Neutrophil (primary cell): Measurements from ENCODE around the gene ANKRD34B.

Experiments used
- H3K27ac ChIP-seq: fragments of 200-600 bp; sonication (generic); 2 replicates; pipeline ENCODE4 v1.5.1; 2016; ENCODE audit warnings: mild to moderate bottlenecking, moderate library complexity
- H3K27me3 ChIP-seq: fragments of 200-600 bp; sonication (generic); 2 replicates; pipeline ENCODE4 v1.6.0; 2016; ENCODE audit warnings: mild to moderate bottlenecking
- H3K36me3 ChIP-seq: fragments of 200-600 bp; sonication (generic); 2 replicates; pipeline ENCODE4 v1.5.1; 2017
- H3K4me1 ChIP-seq, 2 experiments: fragments of 200-600 bp in 1 of 2; sonication (generic) in 1 of 2; 1 replicate in 1 of 2; 2 replicates in 1 of 2; pipeline versions ENCODE4 v1.5.1 to v1.6.1; 2013 to 2016; ENCODE audit warnings: low read depth in 1 of 2, low read length in 1 of 2, mild to moderate bottlenecking in 1 of 2, moderate library complexity in 1 of 2; ENCODE audit not compliant: control insufficient read depth in 1 of 2, insufficient read depth in 1 of 2
- H3K4me3 ChIP-seq, 2 experiments: fragments of 200-600 bp in 1 of 2; sonication (generic) in 1 of 2; 1 replicate in 1 of 2; 2 replicates in 1 of 2; pipeline ENCODE4 v1.5.1; 2013 to 2016; ENCODE audit warnings: low read depth in 1 of 2, low read length in 1 of 2, mild to moderate bottlenecking in 1 of 2, moderate library complexity in 1 of 2
- H3K9me3 ChIP-seq: fragments of 200-600 bp; sonication (generic); 2 replicates; pipeline ENCODE4 v1.5.1; 2016
- TF ChIP-seq, protein P1 (sequence below): fragments of 200-600 bp; sonication (generic); IDR thresholded peaks from 2 replicates; pipeline ENCODE4 v1.5.1; 2016; ENCODE audit warnings: antibody characterized with exemption

The ANKRD34B gene

DNA sequence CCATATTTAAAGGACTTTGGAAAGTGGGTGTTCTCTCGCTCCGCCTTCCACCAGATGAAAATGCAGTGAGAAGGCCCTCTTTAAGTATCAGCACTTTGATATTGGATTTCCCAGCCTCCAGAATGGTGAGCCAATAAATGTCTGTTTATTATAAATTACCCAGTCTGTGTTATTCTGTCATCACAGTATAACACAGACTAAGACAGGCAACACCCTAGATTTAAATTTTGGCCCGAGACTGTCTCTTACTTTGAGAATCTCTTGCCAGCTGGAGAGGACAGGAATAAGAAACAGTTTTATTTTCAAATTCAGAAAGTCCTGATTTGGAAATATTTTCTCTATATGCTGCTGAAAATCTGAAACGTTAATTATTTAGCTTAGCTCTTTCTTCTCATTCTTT, 60.7 kb downstream of the ANKRD34B start:
- Histone ChIP-seq H3K27me3 (no peaks in the 10 kb centered on the region), H3K4me3 (no peak overlapping the region)

GRCh38 chr5:80508844-80509243, 61.2 kb downstream of the ANKRD34B start:
- H3K9me3 ChIP-seq: no peaks in the 10 kb centered on the region
- H3K4me3 ChIP-seq: no peak overlapping the region
- H3K4me1 ChIP-seq: peaks cover 49 to 51% of the 10 kb centered on the region in 2 experiments
- H3K27me3 ChIP-seq: no peaks in the 10 kb centered on the region
- peak overlapping the region; percentile 50 for H3K27ac ChIP-seq
- H3K36me3 ChIP-seq: no peaks in the 10 kb centered on the region
- TF ChIP-seq, protein P1, sequence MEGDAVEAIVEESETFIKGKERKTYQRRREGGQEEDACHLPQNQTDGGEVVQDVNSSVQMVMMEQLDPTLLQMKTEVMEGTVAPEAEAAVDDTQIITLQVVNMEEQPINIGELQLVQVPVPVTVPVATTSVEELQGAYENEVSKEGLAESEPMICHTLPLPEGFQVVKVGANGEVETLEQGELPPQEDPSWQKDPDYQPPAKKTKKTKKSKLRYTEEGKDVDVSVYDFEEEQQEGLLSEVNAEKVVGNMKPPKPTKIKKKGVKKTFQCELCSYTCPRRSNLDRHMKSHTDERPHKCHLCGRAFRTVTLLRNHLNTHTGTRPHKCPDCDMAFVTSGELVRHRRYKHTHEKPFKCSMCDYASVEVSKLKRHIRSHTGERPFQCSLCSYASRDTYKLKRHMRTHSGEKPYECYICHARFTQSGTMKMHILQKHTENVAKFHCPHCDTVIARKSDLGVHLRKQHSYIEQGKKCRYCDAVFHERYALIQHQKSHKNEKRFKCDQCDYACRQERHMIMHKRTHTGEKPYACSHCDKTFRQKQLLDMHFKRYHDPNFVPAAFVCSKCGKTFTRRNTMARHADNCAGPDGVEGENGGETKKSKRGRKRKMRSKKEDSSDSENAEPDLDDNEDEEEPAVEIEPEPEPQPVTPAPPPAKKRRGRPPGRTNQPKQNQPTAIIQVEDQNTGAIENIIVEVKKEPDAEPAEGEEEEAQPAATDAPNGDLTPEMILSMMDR: no peak

More for the DNA sequence above, 60.7 kb downstream of the ANKRD34B start:
- peak overlapping the region; percentile 50 for H3K27ac ChIP-seq
- H3K36me3 ChIP-seq: peaks cover 4% of the 10 kb centered on the region
- no peaks in the 10 kb centered on the region for H3K9me3 ChIP-seq
- H3K4me1 ChIP-seq: peaks cover 44 to 47% of the 10 kb centered on the region in 2 experiments
- TF ChIP-seq, protein P1: no peak

DNA sequence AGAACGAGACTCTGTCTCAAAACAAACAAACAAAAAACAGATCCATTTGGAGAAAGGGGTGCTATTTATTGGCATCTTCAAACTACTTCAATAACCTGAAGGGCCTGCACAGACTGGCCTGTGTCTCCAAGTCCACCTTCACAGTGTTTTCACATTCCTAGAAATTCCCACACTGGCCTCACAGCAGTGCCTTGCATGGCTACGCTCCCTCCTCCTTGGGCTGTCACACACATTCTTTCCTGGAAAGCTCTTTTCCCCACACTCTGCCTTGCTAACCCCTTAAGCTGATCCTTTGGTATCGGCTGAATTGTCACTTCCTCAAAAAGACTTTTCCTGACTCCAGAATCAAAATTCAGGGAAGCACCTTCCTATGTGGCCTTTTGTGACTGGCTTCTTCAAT, 62.4 kb downstream of the ANKRD34B start:
- H3K27ac ChIP-seq: peak overlapping the region; percentile 2
- H3K4me3 ChIP-seq: no peak overlapping the region
- H3K36me3 ChIP-seq: no peaks in the 10 kb centered on the region
- TF ChIP-seq, protein P1: no peak
- H3K4me1 ChIP-seq: peaks cover 61 to 63% of the 10 kb centered on the region in 2 experiments
- no peaks in the 10 kb centered on the region for H3K9me3 ChIP-seq
- no peaks in the 10 kb centered on the region for H3K27me3 ChIP-seq
